HepG2 (cell line): ENCODE data around the gene CDC37. TPM values are rescaled to one million over a fixed set of nuclear protein-coding genes. Genes with fewer than 3 reads are reported as not detected.

ENCODE experiments used
- BHLHE40 ChIP-seq: IDR thresholded peaks from 2 replicates; pipeline ENCODE4 v1.6.1; 2011; ENCODE audit warnings: low read length, improper control_type of control experiment
- EEA1 ChIP-seq: sonication (generic); formaldehyde crosslinking; IDR thresholded peaks from 2 replicates; pipeline ENCODE4 v1.5.1; 2020; ENCODE audit warnings: mild to moderate bottlenecking, missing genetic modification reagents, borderline replicate concordance
- KDM5B ChIP-seq: sonication (generic); formaldehyde crosslinking; IDR thresholded peaks from 2 replicates; pipeline ENCODE4 v1.4.0; 2020; ENCODE audit warnings: missing genetic modification reagents, mild to moderate bottlenecking, borderline replicate concordance
- POLR2AphosphoS5 ChIP-seq: IDR thresholded peaks from 2 replicates; pipeline ENCODE4 v1.6.1; 2012; ENCODE audit warnings: low read depth, low read length
- POLR2G ChIP-seq: fragments of 200-400 bp; formaldehyde crosslinking; IDR thresholded peaks from 2 replicates; pipeline ENCODE4 v1.6.1; 2018; ENCODE audit warnings: mild to moderate bottlenecking, low read depth, low read length, moderate library complexity
- SMYD3 ChIP-seq: sonication (generic); formaldehyde crosslinking; IDR thresholded peaks from 2 replicates; pipeline ENCODE4 v1.8.1; 2023; ENCODE audit warnings: mild to moderate bottlenecking, missing genetic modification reagents
- ZNF556 ChIP-seq: sonication (generic); formaldehyde crosslinking; IDR thresholded peaks from 2 replicates; pipeline ENCODE4 v1.4.0; 2020; ENCODE audit warnings: mild to moderate bottlenecking, missing genetic modification reagents, borderline replicate concordance
- ZNF574 ChIP-seq: sonication (generic); formaldehyde crosslinking; IDR thresholded peaks from 2 replicates; pipeline ENCODE4 v1.4.0; 2020; ENCODE audit warnings: missing genetic modification reagents
- ZNF749 ChIP-seq: sonication (generic); formaldehyde crosslinking; IDR thresholded peaks from 2 replicates; pipeline ENCODE4 v1.8.0; 2022; ENCODE audit warnings: mild to moderate bottlenecking, missing genetic modification reagents, moderate library complexity, borderline replicate concordance
- ZNF766 ChIP-seq: sonication (generic); formaldehyde crosslinking; IDR thresholded peaks from 2 replicates; pipeline ENCODE4 v1.5.0; 2020; ENCODE audit warnings: missing genetic modification reagents, borderline replicate concordance
- ZNF792 ChIP-seq: IDR thresholded peaks from 2 replicates; pipeline ENCODE4 v1.6.1; 2016
- polyA plus RNA-seq, 8 experiments: library from polyadenylated mRNA; depleted of rRNA in 3 of 8; stranded (reverse) in 7 of 8; unstranded in 1 of 8; fragments of >200 nt; fragmentation: Illumina TruSeq in 4 of 8; extraction: Trizol in 4 of 8; gene quantifications; 2 replicates each; pipeline versions ENCODE4 v1.2.1 to v1.2.3, GENCODE V29; 2011 to 2016; ENCODE audit warnings: low read depth in 4 of 8, missing spikeins in 1 of 8, mixed read lengths in 1 of 8; ENCODE audit not compliant: insufficient read depth in 1 of 8
- total RNA-seq, 5 experiments: library from RNA; depleted of rRNA; stranded (reverse); fragments of >200 nt; fragmentation: Illumina TruSeq; extraction: Trizol; gene quantifications; 2 replicates each; pipeline ENCODE4 v1.2.3, GENCODE V29; 2016; ENCODE audit warnings: low read depth in 1 of 5
- TF ChIP-seq, protein P1 (sequence below), 2 experiments: IDR thresholded peaks; 2 replicates each; pipeline ENCODE4 v1.6.1; 2011 to 2012; ENCODE audit warnings: low read length in 2 of 2, borderline replicate concordance in 1 of 2, low read depth in 1 of 2, mild to moderate bottlenecking in 1 of 2, moderate library complexity in 1 of 2
- TF ChIP-seq, protein P2 (sequence below): IDR thresholded peaks from 2 replicates; pipeline ENCODE4 v1.6.1; 2012; ENCODE audit warnings: low read length, improper control_type of control experiment
- TF ChIP-seq, protein P3 (sequence below): sonication (generic); formaldehyde crosslinking; IDR thresholded peaks from 2 replicates; pipeline ENCODE4 v1.5.0; 2020; ENCODE audit warnings: missing genetic modification reagents, mild to moderate bottlenecking, borderline replicate concordance
- TF ChIP-seq, protein P4 (sequence below): sonication (generic); formaldehyde crosslinking; IDR thresholded peaks from 2 replicates; pipeline ENCODE4 v1.8.1; 2023; ENCODE audit warnings: mild to moderate bottlenecking, missing genetic modification reagents

The CDC37 gene
- total and polyA plus RNA-seq, 2 of the 13 experiments (the other 11 are each of a cell fraction or from before 2014, with no cell fraction given): 158 to 177 TPM

DNA sequence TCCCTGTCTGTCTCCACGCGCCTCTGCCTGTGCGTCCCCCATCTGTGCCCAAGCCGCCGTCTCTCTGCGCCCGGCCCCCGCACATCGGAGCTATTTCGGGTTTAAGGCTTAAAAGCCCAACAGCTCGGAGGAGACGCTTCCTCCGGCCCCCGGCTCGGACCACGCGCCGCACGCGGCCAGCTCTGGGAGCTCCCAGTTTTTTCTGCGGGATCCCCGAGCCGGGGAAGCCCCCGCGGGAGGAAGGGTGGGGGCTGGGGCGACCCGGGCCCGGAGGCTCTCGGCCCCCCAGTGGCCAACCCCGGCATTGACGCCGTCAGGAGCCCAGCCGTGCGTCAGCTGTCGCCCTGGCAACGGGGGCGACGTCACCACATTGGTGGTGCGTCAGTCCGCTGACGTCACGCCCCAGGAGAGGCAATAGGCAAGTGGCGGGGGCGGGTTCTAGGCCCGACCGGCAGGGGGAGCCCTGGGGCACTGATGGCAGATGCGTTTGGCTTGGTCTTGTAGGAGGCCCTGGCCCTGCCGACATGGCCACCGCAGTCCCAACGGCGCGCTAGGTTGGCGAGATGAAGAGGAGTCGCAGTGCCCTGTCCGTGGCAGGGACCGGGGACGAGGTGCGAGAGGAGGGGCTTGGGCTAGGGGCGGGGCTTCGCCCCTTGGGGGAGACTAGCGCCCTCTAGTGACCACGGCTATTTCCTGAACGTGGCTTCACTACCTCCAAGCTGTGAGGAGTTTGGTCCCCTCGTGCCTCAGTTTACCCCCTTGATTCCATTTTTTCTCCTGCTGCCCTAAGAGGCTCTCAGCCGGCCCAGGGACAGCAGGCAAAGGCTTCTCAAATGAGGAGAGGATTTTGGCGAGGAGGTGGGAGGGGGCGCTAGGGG, 13.3 kb upstream of the CDC37 start (continued):
- TF ChIP-seq, protein P1, sequence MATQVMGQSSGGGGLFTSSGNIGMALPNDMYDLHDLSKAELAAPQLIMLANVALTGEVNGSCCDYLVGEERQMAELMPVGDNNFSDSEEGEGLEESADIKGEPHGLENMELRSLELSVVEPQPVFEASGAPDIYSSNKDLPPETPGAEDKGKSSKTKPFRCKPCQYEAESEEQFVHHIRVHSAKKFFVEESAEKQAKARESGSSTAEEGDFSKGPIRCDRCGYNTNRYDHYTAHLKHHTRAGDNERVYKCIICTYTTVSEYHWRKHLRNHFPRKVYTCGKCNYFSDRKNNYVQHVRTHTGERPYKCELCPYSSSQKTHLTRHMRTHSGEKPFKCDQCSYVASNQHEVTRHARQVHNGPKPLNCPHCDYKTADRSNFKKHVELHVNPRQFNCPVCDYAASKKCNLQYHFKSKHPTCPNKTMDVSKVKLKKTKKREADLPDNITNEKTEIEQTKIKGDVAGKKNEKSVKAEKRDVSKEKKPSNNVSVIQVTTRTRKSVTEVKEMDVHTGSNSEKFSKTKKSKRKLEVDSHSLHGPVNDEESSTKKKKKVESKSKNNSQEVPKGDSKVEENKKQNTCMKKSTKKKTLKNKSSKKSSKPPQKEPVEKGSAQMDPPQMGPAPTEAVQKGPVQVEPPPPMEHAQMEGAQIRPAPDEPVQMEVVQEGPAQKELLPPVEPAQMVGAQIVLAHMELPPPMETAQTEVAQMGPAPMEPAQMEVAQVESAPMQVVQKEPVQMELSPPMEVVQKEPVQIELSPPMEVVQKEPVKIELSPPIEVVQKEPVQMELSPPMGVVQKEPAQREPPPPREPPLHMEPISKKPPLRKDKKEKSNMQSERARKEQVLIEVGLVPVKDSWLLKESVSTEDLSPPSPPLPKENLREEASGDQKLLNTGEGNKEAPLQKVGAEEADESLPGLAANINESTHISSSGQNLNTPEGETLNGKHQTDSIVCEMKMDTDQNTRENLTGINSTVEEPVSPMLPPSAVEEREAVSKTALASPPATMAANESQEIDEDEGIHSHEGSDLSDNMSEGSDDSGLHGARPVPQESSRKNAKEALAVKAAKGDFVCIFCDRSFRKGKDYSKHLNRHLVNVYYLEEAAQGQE (IDR thresholded peaks at IDR 0.05; ENCODE audit: borderline replicate concordance in 1 of 2, low read depth in 1 of 2, low read length in 2 of 2): no peak
- TF ChIP-seq ZNF792 (CRISPR knock-in tag) (peak; percentile 59; the same call in 1 of the 2 replicates), ZNF574 (CRISPR knock-in tag) (peak; percentile 76), ZNF749 (CRISPR knock-in tag) (0 out of 2 replicates have a peak, but pooled peaks have one; percentile 32), KDM5B (peak; percentile 87), POLR2G (no peak), EEA1 (CRISPR knock-in tag) (no peak), ZNF556 (CRISPR knock-in tag) (peak; percentile 67; the same call in 1 of the 2 replicates), BHLHE40 (no peak), POLR2AphosphoS5 (no peak), SMYD3 (CRISPR knock-in tag) (no peak), ZNF766 (CRISPR knock-in tag) (0 out of 2 replicates have a peak, but pooled peaks have one; percentile 50)
- TF ChIP-seq, protein P2, sequence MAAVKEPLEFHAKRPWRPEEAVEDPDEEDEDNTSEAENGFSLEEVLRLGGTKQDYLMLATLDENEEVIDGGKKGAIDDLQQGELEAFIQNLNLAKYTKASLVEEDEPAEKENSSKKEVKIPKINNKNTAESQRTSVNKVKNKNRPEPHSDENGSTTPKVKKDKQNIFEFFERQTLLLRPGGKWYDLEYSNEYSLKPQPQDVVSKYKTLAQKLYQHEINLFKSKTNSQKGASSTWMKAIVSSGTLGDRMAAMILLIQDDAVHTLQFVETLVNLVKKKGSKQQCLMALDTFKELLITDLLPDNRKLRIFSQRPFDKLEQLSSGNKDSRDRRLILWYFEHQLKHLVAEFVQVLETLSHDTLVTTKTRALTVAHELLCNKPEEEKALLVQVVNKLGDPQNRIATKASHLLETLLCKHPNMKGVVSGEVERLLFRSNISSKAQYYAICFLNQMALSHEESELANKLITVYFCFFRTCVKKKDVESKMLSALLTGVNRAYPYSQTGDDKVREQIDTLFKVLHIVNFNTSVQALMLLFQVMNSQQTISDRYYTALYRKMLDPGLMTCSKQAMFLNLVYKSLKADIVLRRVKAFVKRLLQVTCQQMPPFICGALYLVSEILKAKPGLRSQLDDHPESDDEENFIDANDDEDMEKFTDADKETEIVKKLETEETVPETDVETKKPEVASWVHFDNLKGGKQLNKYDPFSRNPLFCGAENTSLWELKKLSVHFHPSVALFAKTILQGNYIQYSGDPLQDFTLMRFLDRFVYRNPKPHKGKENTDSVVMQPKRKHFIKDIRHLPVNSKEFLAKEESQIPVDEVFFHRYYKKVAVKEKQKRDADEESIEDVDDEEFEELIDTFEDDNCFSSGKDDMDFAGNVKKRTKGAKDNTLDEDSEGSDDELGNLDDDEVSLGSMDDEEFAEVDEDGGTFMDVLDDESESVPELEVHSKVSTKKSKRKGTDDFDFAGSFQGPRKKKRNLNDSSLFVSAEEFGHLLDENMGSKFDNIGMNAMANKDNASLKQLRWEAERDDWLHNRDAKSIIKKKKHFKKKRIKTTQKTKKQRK: no peak
- TF ChIP-seq, protein P3, sequence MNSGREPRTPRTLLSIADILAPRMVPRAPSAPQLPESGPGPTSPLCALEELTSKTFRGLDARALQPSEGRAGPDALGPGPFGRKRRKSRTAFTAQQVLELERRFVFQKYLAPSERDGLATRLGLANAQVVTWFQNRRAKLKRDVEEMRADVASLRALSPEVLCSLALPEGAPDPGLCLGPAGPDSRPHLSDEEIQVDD (CRISPR knock-in tag): no peak
- TF ChIP-seq, protein P4, sequence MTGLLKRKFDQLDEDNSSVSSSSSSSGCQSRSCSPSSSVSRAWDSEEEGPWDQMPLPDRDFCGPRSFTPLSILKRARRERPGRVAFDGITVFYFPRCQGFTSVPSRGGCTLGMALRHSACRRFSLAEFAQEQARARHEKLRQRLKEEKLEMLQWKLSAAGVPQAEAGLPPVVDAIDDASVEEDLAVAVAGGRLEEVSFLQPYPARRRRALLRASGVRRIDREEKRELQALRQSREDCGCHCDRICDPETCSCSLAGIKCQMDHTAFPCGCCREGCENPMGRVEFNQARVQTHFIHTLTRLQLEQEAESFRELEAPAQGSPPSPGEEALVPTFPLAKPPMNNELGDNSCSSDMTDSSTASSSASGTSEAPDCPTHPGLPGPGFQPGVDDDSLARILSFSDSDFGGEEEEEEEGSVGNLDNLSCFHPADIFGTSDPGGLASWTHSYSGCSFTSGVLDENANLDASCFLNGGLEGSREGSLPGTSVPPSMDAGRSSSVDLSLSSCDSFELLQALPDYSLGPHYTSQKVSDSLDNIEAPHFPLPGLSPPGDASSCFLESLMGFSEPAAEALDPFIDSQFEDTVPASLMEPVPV: peak; percentile 48
